Dedifferentiated amniotic fluid mesenchymal stem cell (primary cell): ENCODE measurements around the gene UMODL1.

Source experiments
- DNase-seq: peaks from one replicate; pipeline ENCODE4 v3.0.0-alpha.2; 2016; ENCODE audit errors: extremely low spot score

Gene UMODL1

GRCh38 chr21:42129300-42130266 lies 58.5 kb downstream of the UMODL1 start:
- no peak for DNase-seq

- no peak for DNase-seq
These were observed 59.3 kb downstream of the UMODL1 start for GRCh38 chr21:42130441-42130840.

- DNase-seq, result no peak
These were observed 61.1 kb downstream of the UMODL1 start for GRCh38 chr21:42132183-42132582.

- no peak for DNase-seq
These were observed 62.0 kb downstream of the UMODL1 start for GRCh38 chr21:42133131-42133530.

GRCh38 chr21:42135386-42136052 lies 64.4 kb downstream of the UMODL1 start:
- DNase-seq, result no peak

- no peak for DNase-seq
These were observed 66.2 kb downstream of the UMODL1 start for GRCh38 chr21:42137191-42137904.

- DNase-seq, result no peak
These were observed 69.2 kb downstream of the UMODL1 start for GRCh38 chr21:42140196-42140934.

- no peak for DNase-seq
These were observed 70.5 kb downstream of the UMODL1 start for GRCh38 chr21:42141643-42142042.

GRCh38 chr21:42142141-42142540 lies 71.0 kb downstream of the UMODL1 start:
- DNase-seq, result no peak

- no peak for DNase-seq
These were observed 71.5 kb downstream of the UMODL1 start for GRCh38 chr21:42142627-42143026.

GRCh38 chr21:42143111-42143510 lies 72.0 kb downstream of the UMODL1 start:
- DNase-seq, result no peak

GRCh38 chr21:42144221-42144620 lies 73.1 kb downstream of the UMODL1 start:
- DNase-seq, result no peak

GRCh38 chr21:42144679-42145568 lies 73.8 kb downstream of the UMODL1 start:
- no peak for DNase-seq

GRCh38 chr21:42145569-42146272 lies 74.6 kb downstream of the UMODL1 start:
- DNase-seq, result peak; percentile 51

- DNase-seq, result no peak
These were observed 75.2 kb downstream of the UMODL1 start for GRCh38 chr21:42146273-42146805.

- DNase-seq, result no peak
These were observed 75.7 kb downstream of the UMODL1 start for GRCh38 chr21:42146821-42147220.

- no peak for DNase-seq
These were observed 76.4 kb downstream of the UMODL1 start for GRCh38 chr21:42147386-42148020.

- DNase-seq, result no peak
These were observed 77.0 kb downstream of the UMODL1 start for GRCh38 chr21:42148097-42148496.

- no peak for DNase-seq
These were observed 77.5 kb downstream of the UMODL1 start for GRCh38 chr21:42148584-42148983.
